Measurements from ENCODE around the gene CIC. TPM values are rescaled to one million over a fixed set of nuclear protein-coding genes. Genes with fewer than 3 reads are reported as not detected.
A peak's percentile ranks its signal among the peaks of the same experiment; 100 is the strongest.

CIC gene
- polyA plus RNA-seq, 3 donors: 0.62 to 42.2 (median 0.87) TPM

GRCh38 chr19:42273407-42274064 lies 4.5 kb downstream of the CIC start:
- no peak for DNase-seq
- TF ChIP-seq CTCF (IDR thresholded peaks at IDR 0.05): no peak
- Histone ChIP-seq H3K9me3 (replicated peaks in 1 of 2; ENCODE audit: control insufficient read depth in 1 of 2, insufficient read depth in 1 of 2, low read length in 2 of 2) (no peaks in the 10 kb centered on the region), H3K4me2 (replicated peaks; ENCODE audit: extremely low read depth, low read length, poor library complexity, severe bottlenecking) (no peak overlapping the region), H3K9ac (ENCODE audit: insufficient read depth, low read length, poor library complexity, severe bottlenecking) (no peak overlapping the region), H3K27me3 (ENCODE audit: control insufficient read depth in 2 of 2, insufficient read depth in 2 of 2, low read length in 2 of 2) (no peaks in the 10 kb centered on the region), H3K36me3 (replicated peaks in 1 of 2; ENCODE audit: control insufficient read depth in 1 of 2, insufficient read depth in 2 of 2, low read length in 2 of 2) (peaks cover 40 to 59% of the 10 kb centered on the region in 2 donors), H3K4me3 (replicated peaks in 1 of 3; ENCODE audit: low read depth in 2 of 3, low read length in 3 of 3) (no peak overlapping the region), H3K79me2 (ENCODE audit: insufficient read depth, low read length) (peaks cover 83% of the 10 kb centered on the region), H4K20me1 (ENCODE audit: insufficient read depth, low read length) (peaks cover 52% of the 10 kb centered on the region), H3K4me1 (ENCODE audit: control insufficient read depth in 1 of 2, insufficient read depth in 2 of 2, low read length in 2 of 2) (peaks cover 30 to 51% of the 10 kb centered on the region in 2 donors), H2AFZ (ENCODE audit: insufficient read depth, low read depth, low read length, poor library complexity, severe bottlenecking) (no peak overlapping the region), H3K27ac (ENCODE audit: low read depth in 1 of 2, low read length in 2 of 2) (no peak overlapping the region)
- Mint-ChIP-seq H3K4me1 (peaks cover 48% of the 10 kb centered on the region), H3K4me3 (peak overlapping the region in 1 of 2 donors; percentile 31), H3K9me3 (peaks cover 0 to 2% (median 0%) of the 10 kb centered on the region in 7 donors), H3K27me3 (ENCODE audit: low read depth in 3 of 3) (peaks cover 0 to 6% (median 0%) of the 10 kb centered on the region in 3 donors), H3K27ac (peak overlapping the region in 3 of 7 donors; percentile 36 to 54 (median 42)), H3K36me3 (peaks cover 38 to 60% of the 10 kb centered on the region in 2 donors)
- 98% methylated on average over 31 of the region's 43 CpGs for WGBS (ENCODE audit: insufficient coverage)
- intact Hi-C loops (cut with micrococcal nuclease): no loop called here

- Histone ChIP-seq H3K4me2 (replicated peaks; ENCODE audit: extremely low read depth, low read length, poor library complexity, severe bottlenecking) (no peak overlapping the region), H3K79me2 (ENCODE audit: insufficient read depth, low read length) (peaks cover 89% of the 10 kb centered on the region), H3K9ac (ENCODE audit: insufficient read depth, low read length, poor library complexity, severe bottlenecking) (no peak overlapping the region), H4K20me1 (ENCODE audit: insufficient read depth, low read length) (peaks cover 58% of the 10 kb centered on the region), H2AFZ (ENCODE audit: insufficient read depth, low read depth, low read length, poor library complexity, severe bottlenecking) (no peak overlapping the region), H3K4me3 (replicated peaks in 1 of 3; ENCODE audit: low read depth in 2 of 3, low read length in 3 of 3) (no peak overlapping the region), H3K9me3 (replicated peaks in 1 of 2; ENCODE audit: control insufficient read depth in 1 of 2, insufficient read depth in 1 of 2, low read length in 2 of 2) (no peaks in the 10 kb centered on the region), H3K36me3 (replicated peaks in 1 of 2; ENCODE audit: control insufficient read depth in 1 of 2, insufficient read depth in 2 of 2, low read length in 2 of 2) (peaks cover 40 to 59% of the 10 kb centered on the region in 2 donors), H3K27me3 (ENCODE audit: control insufficient read depth in 2 of 2, insufficient read depth in 2 of 2, low read length in 2 of 2) (no peaks in the 10 kb centered on the region), H3K27ac (ENCODE audit: low read depth in 1 of 2, low read length in 2 of 2) (no peak overlapping the region), H3K4me1 (ENCODE audit: control insufficient read depth in 1 of 2, insufficient read depth in 2 of 2, low read length in 2 of 2) (peaks cover 35 to 58% of the 10 kb centered on the region in 2 donors)
- H3K27ac Mint-ChIP-seq: peak overlapping the region in 1 of 7 donors; percentile 54
- peaks cover 0 to 2% (median 0%) of the 10 kb centered on the region in 7 donors for H3K9me3 Mint-ChIP-seq
- H3K36me3 Mint-ChIP-seq: peaks cover 41 to 62% of the 10 kb centered on the region in 2 donors
- peaks cover 0 to 6% (median 0%) of the 10 kb centered on the region in 3 donors for H3K27me3 Mint-ChIP-seq (ENCODE audit: low read depth in 3 of 3)
- H3K4me1 Mint-ChIP-seq: peaks cover 54% of the 10 kb centered on the region
- peak in 1 of 3 donors; percentile 6 for DNase-seq
- intact Hi-C loops (cut with micrococcal nuclease): no loop called here
- H3K4me3 Mint-ChIP-seq: no peak overlapping the region
- 97% methylated on average over 21 of the region's 22 CpGs for WGBS (ENCODE audit: insufficient coverage)
- TF ChIP-seq CTCF (IDR thresholded peaks at IDR 0.05): no peak
These were observed 5.1 kb downstream of the CIC start for GRCh38 chr19:42274065-42274682.

Measured in CD14-positive monocyte (primary cell).